GM23338 (cell line): Measurements from ENCODE around the gene TM2D1. TPM values are rescaled to one million over a fixed set of nuclear protein-coding genes. Genes with fewer than 3 reads are reported as not detected.

Experiments used
- ATAC-seq: fragments of 200-7000 bp; cut with Tn5 transposase; 3 replicates; pipeline ENCODE4 v1.9.1; 2020
- DNase-seq: peaks from one replicate; pipeline ENCODE4 v3.0.0-alpha.2; 2015; ENCODE audit warnings: low spot score
- H2AFZ ChIP-seq: fragments of 200-600 bp; sonication (generic); 2 replicates; pipeline ENCODE4 v1.8.0; 2016; ENCODE audit warnings: antibody characterized with exemption, mild to moderate bottlenecking, moderate library complexity
- H3F3A ChIP-seq: fragments of 200-600 bp; sonication (generic); replicated peaks from 2 replicates; pipeline ENCODE4 v1.8.0; 2017; ENCODE audit warnings: antibody characterized with exemption, mixed run types, low read depth
- H3K27ac ChIP-seq: fragments of 200-600 bp; sonication (generic); 2 replicates; pipeline ENCODE4 v1.6.1; 2016; ENCODE audit warnings: low read depth
- H3K27me3 ChIP-seq: fragments of 200-600 bp; sonication (generic); 2 replicates; pipeline ENCODE4 v1.8.0; 2016; ENCODE audit warnings: mild to moderate bottlenecking, mixed run types, moderate library complexity; ENCODE audit not compliant: insufficient read depth
- H3K36me3 ChIP-seq: fragments of 200-600 bp; sonication (generic); 2 replicates; pipeline ENCODE4 v1.8.0; 2016; ENCODE audit warnings: mild to moderate bottlenecking; ENCODE audit not compliant: insufficient read depth
- H3K4me1 ChIP-seq: fragments of 200-600 bp; sonication (generic); 2 replicates; pipeline ENCODE4 v1.8.0; 2016; ENCODE audit warnings: mild to moderate bottlenecking, moderate library complexity; ENCODE audit not compliant: insufficient read depth
- H3K4me2 ChIP-seq: fragments of 200-600 bp; sonication (generic); 2 replicates; pipeline ENCODE4 v1.7.1; 2017; ENCODE audit warnings: mixed run types
- H3K4me3 ChIP-seq: fragments of 200-600 bp; sonication (generic); 2 replicates; pipeline ENCODE4 v1.6.1; 2016; ENCODE audit warnings: mixed run types
- H3K79me2 ChIP-seq: fragments of 200-600 bp; sonication (generic); replicated peaks from 2 replicates; pipeline ENCODE4 v1.8.0; 2017; ENCODE audit warnings: mild to moderate bottlenecking; ENCODE audit not compliant: insufficient read depth
- H3K9me2 ChIP-seq: fragments of 200-600 bp; sonication (generic); 2 replicates; pipeline ENCODE4 v1.8.0; 2017; ENCODE audit not compliant: insufficient read depth
- H4K20me1 ChIP-seq: fragments of 200-600 bp; sonication (generic); replicated peaks from 2 replicates; pipeline ENCODE4 v1.8.0; 2017; ENCODE audit warnings: mild to moderate bottlenecking; ENCODE audit not compliant: insufficient read depth
- H3K27ac Mint-ChIP-seq: 2 replicates; pipeline ENCODE4 v1.8.0; 2020; ENCODE audit warnings: inconsistent platforms, mild to moderate bottlenecking, moderate library complexity, mixed read lengths
- H3K27me3 Mint-ChIP-seq: 3 replicates; pipeline ENCODE4 v1.8.0; 2022; ENCODE audit warnings: low read depth, mild to moderate bottlenecking, moderate library complexity, mixed read lengths, inconsistent platforms; ENCODE audit not compliant: insufficient read depth, poor library complexity
- H3K36me3 Mint-ChIP-seq: 3 replicates; pipeline ENCODE4 v1.8.0; 2021; ENCODE audit warnings: low read depth, mild to moderate bottlenecking, inconsistent platforms, moderate library complexity, mixed read lengths
- H3K4me1 Mint-ChIP-seq: 3 replicates; pipeline ENCODE4 v1.8.0; 2020; ENCODE audit warnings: mild to moderate bottlenecking, inconsistent platforms, mixed read lengths
- H3K4me3 Mint-ChIP-seq: 3 replicates; pipeline ENCODE4 v1.8.0; 2021; ENCODE audit warnings: moderate library complexity, mild to moderate bottlenecking, inconsistent platforms, mixed read lengths
- H3K9me3 Mint-ChIP-seq: 3 replicates; pipeline ENCODE4 v1.8.0; 2020; ENCODE audit warnings: moderate library complexity, mild to moderate bottlenecking, inconsistent platforms, mixed read lengths
- CTCF ChIP-seq, 2 experiments: fragments of 200-600 bp in 1 of 2; sonication (generic) in 1 of 2; conservative IDR thresholded peaks; 2 replicates each; pipeline versions ENCODE4 v1.5.1 to v1.6.1; 2016 to 2017; ENCODE audit warnings: antibody characterized with exemption in 2 of 2, low read depth in 2 of 2, mild to moderate bottlenecking in 2 of 2, moderate library complexity in 1 of 2
- ETS1 ChIP-seq: IDR thresholded peaks from 2 replicates; pipeline ENCODE4 v1.6.1; 2016; ENCODE audit warnings: antibody characterized with exemption
- EZH2 ChIP-seq: fragments of 200-600 bp; sonication (generic); IDR thresholded peaks from one replicate; pipeline ENCODE4 v1.8.0; 2017; ENCODE audit warnings: antibody characterized with exemption, mild to moderate bottlenecking, low read depth; ENCODE audit not compliant: unreplicated experiment
- EZH2phosphoT487 ChIP-seq: fragments of 200-600 bp; sonication (generic); IDR thresholded peaks from one replicate; pipeline ENCODE4 v1.8.1; 2018; ENCODE audit warnings: antibody characterized with exemption; ENCODE audit not compliant: unreplicated experiment
- JUNB ChIP-seq: IDR thresholded peaks from one replicate; pipeline ENCODE4 v1.6.1; 2016; ENCODE audit warnings: antibody characterized with exemption; ENCODE audit not compliant: unreplicated experiment
- POLR2AphosphoS5 ChIP-seq: IDR thresholded peaks from 2 replicates; pipeline ENCODE4 v1.6.1; 2016; ENCODE audit warnings: antibody characterized with exemption, low read depth
- STAT1 ChIP-seq: IDR thresholded peaks from one replicate; pipeline ENCODE4 v1.6.1; 2016; ENCODE audit warnings: antibody characterized with exemption; ENCODE audit not compliant: unreplicated experiment
- ZNF114 ChIP-seq: fragments of 250-450 bp; sonication (Bioruptor Pico); IDR thresholded peaks from 2 replicates; pipeline ENCODE4 v1.5.0; 2020; ENCODE audit warnings: mild to moderate bottlenecking, moderate library complexity
- ZNF331 ChIP-seq: fragments of 250-450 bp; sonication (Bioruptor Pico); IDR thresholded peaks from 2 replicates; pipeline ENCODE4 v1.5.0; 2020; ENCODE audit warnings: low read depth, mild to moderate bottlenecking, moderate library complexity
- ZNF462 ChIP-seq: fragments of 250-450 bp; sonication (Bioruptor Pico); IDR thresholded peaks from 2 replicates; pipeline ENCODE4 v1.5.0; 2020; ENCODE audit warnings: mild to moderate bottlenecking, moderate library complexity
- polyA plus RNA-seq: library from polyadenylated mRNA; unstranded; fragments of >200 nt; fragmentation: Nextera tagmentation; extraction: Ambion mirVana; gene quantifications from 2 replicates; pipeline ENCODE4 v1.2.1, GENCODE V29; 2016
- total RNA-seq: library from RNA; depleted of rRNA; stranded (reverse); fragments of >200 nt; shearing (Covaris generic); gene quantifications from 2 replicates; pipeline ENCODE4 v1.2.3, GENCODE V29; 2014

The TM2D1 gene
- total and polyA plus RNA-seq, 2 experiments from 2014 or later: 46.7 to 47.5 TPM

GRCh38 chr1:61637470-61637869 is 87.5 kb downstream of the TM2D1 start:
- Histone ChIP-seq H3F3A (no peaks in the 10 kb centered on the region), H3K79me2 (no peaks in the 10 kb centered on the region), H3K36me3 (no peaks in the 10 kb centered on the region), H3K27me3 (no peaks in the 10 kb centered on the region), H3K4me3 (no peak overlapping the region), H3K27ac (no peak overlapping the region), H3K4me2 (peak overlapping the region; percentile 30; the same call in 1 of the 2 replicates), H4K20me1 (no peaks in the 10 kb centered on the region), H3K4me1 (peaks cover 19% of the 10 kb centered on the region), H2AFZ (no peak overlapping the region), H3K9me2 (no peaks in the 10 kb centered on the region)
- Mint-ChIP-seq H3K4me1 (peaks cover 29% of the 10 kb centered on the region), H3K4me3 (no peak overlapping the region), H3K9me3 (no peaks in the 10 kb centered on the region), H3K27me3 (peaks cover 9% of the 10 kb centered on the region), H3K27ac (no peak overlapping the region), H3K36me3 (no peaks in the 10 kb centered on the region)
- ATAC-seq (no peak), DNase-seq (no peak)
- TF ChIP-seq EZH2phosphoT487: no peak
- TF ChIP-seq EZH2: no peak

- Histone ChIP-seq H3K79me2 (no peaks in the 10 kb centered on the region), H2AFZ (no peak overlapping the region), H3K4me2 (peak overlapping the region; percentile 30), H3K27ac (no peak overlapping the region), H3K9me2 (no peaks in the 10 kb centered on the region), H4K20me1 (no peaks in the 10 kb centered on the region), H3K27me3 (no peaks in the 10 kb centered on the region), H3K36me3 (no peaks in the 10 kb centered on the region), H3F3A (no peaks in the 10 kb centered on the region), H3K4me3 (no peak overlapping the region), H3K4me1 (peaks cover 19% of the 10 kb centered on the region)
- Mint-ChIP-seq H3K9me3 (no peaks in the 10 kb centered on the region), H3K27me3 (peaks cover 9% of the 10 kb centered on the region), H3K4me1 (peaks cover 25% of the 10 kb centered on the region), H3K36me3 (no peaks in the 10 kb centered on the region), H3K4me3 (no peak overlapping the region), H3K27ac (no peak overlapping the region)
- no peak for DNase-seq
- ATAC-seq: no peak
- TF ChIP-seq ETS1 (no peak), EZH2 (no peak), ZNF331 (no peak), ZNF114 (CRISPR knock-in tag) (no peak), POLR2AphosphoS5 (no peak), JUNB (no peak), STAT1 (no peak), CTCF (conservative IDR thresholded peaks at IDR 0.05; ENCODE audit: low read depth in 2 of 2) (no peak), EZH2phosphoT487 (no peak), ZNF462 (CRISPR knock-in tag) (no peak)
These were observed 88.1 kb downstream of the TM2D1 start for GRCh38 chr1:61636814-61637213.
